Loucy (cell line): ENCODE data around the gene CCDC39.

ENCODE experiments used
- EZH2phosphoT487 ChIP-seq: fragments of 200-600 bp; IDR thresholded peaks from 2 replicates; pipeline ENCODE4 v1.6.1; 2018; ENCODE audit warnings: antibody characterized with exemption, mild to moderate bottlenecking, moderate library complexity, borderline replicate concordance
- TF ChIP-seq, protein P1 (sequence below): fragments of 200-600 bp; sonication (generic); conservative IDR thresholded peaks from 2 replicates; pipeline ENCODE4 v1.5.1; 2014; ENCODE audit warnings: mild to moderate bottlenecking, antibody characterized with exemption, low read length

DNA sequence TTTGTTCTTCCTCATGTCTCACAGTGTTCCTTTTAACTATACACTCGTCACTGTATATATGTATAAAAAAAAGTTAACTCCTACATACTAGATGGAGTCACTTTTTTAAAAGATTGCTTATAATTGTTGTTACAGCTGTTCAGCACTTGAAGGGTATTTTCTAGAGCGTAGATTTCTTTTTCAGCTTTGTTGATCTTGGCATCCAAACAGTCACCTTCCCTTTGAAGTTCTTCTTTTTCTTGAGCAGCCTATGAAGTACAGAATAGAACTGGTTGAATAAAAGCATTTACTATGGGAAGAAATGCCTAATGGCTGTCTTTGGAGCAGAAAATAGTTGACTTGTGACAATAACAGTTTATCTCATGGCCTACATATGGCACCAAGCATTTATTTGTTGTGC lies 59.6 kb downstream of the CCDC39 start:
- TF ChIP-seq, protein P1, sequence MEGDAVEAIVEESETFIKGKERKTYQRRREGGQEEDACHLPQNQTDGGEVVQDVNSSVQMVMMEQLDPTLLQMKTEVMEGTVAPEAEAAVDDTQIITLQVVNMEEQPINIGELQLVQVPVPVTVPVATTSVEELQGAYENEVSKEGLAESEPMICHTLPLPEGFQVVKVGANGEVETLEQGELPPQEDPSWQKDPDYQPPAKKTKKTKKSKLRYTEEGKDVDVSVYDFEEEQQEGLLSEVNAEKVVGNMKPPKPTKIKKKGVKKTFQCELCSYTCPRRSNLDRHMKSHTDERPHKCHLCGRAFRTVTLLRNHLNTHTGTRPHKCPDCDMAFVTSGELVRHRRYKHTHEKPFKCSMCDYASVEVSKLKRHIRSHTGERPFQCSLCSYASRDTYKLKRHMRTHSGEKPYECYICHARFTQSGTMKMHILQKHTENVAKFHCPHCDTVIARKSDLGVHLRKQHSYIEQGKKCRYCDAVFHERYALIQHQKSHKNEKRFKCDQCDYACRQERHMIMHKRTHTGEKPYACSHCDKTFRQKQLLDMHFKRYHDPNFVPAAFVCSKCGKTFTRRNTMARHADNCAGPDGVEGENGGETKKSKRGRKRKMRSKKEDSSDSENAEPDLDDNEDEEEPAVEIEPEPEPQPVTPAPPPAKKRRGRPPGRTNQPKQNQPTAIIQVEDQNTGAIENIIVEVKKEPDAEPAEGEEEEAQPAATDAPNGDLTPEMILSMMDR: no peak
- no peak for TF ChIP-seq EZH2phosphoT487
